Retinal pigment epithelial cell (primary cell): ENCODE data around the gene OOEP.

Experiments used
- DNase-seq: peaks from one replicate; pipeline ENCODE4 v3.0.0-alpha.2; 2010; ENCODE audit warnings: low read depth
- H3K4me3 ChIP-seq: 2 replicates; pipeline ENCODE4 v1.5.1; 2011; ENCODE audit warnings: mild to moderate bottlenecking, low read length, control low read depth, moderate library complexity
- CTCF ChIP-seq: conservative IDR thresholded peaks from 2 replicates; pipeline ENCODE4 v1.5.1; 2011; ENCODE audit warnings: low read depth, low read length, control low read depth, inconsistent platforms

OOEP gene

GRCh38 chr6:73364549-73364948, 5.1 kb downstream of the OOEP start:
- DNase-seq, result no peak
- no peak overlapping the region for H3K4me3 ChIP-seq
- no peak for TF ChIP-seq CTCF

GRCh38 chr6:73364121-73364520, 5.6 kb downstream of the OOEP start:
- no peak for DNase-seq
- no peak for TF ChIP-seq CTCF
- no peak overlapping the region for H3K4me3 ChIP-seq

GRCh38 chr6:73363537-73363875, 6.2 kb downstream of the OOEP start:
- no peak for TF ChIP-seq CTCF
- DNase-seq, result no peak
- H3K4me3 ChIP-seq, result no peak overlapping the region

GRCh38 chr6:73362869-73363536, 6.7 kb downstream of the OOEP start:
- no peak for DNase-seq
- TF ChIP-seq CTCF, result no peak

GRCh38 chr6:73362358-73362757, 7.3 kb downstream of the OOEP start, which contains the start of gene KHDC3L:
TSS of gene KHDC3L (plus strand) at chr6:73362658. CDS start at chr6:73362730, 72 bp downstream.
- DNase-seq, result no peak
- no peak within 1 kb of the TSS for H3K4me3 ChIP-seq
- no peak for TF ChIP-seq CTCF

More at GRCh38 chr6:73362869-73363536, 6.7 kb downstream of the OOEP start:
- H3K4me3 ChIP-seq, result no peak overlapping the region

- DNase-seq, result no peak
Observed at GRCh38 chr6:73353636-73354593, 15.8 kb downstream of the OOEP start, which contains the start of gene DPPA5. TSS of gene DPPA5 (minus strand) at chr6:73354276. CDS start at chr6:73354225, 51 bp downstream.

More at GRCh38 chr6:73353636-73354593, 15.8 kb downstream of the OOEP start, which contains the start of gene DPPA5:
- H3K4me3 ChIP-seq, result no peak within 1 kb of the TSS
- TF ChIP-seq CTCF, result no peak
